ENCODE data around the gene SLC12A3. TPM values are rescaled to one million over a fixed set of nuclear protein-coding genes. Genes with fewer than 3 reads are reported as not detected.

Gene SLC12A3
- total RNA-seq, 1 donor from 2014 or later, result not detected

GRCh38 chr16:56961851-56962281 lies 96.9 kb downstream of the SLC12A3 start, which contains the start of gene CETP:
Gene CETP (plus strand): TSS chr16:56961950. CDS start chr16:56961980, 30 bp downstream.
- intact Hi-C loops (cut with micrococcal nuclease), result no loop called here

GRCh38 chr16:56964243-56965148 lies 99.5 kb downstream of the SLC12A3 start:
- intact Hi-C loops (cut with micrococcal nuclease), result loop anchor here (1.0 kb wide), 4 partner anchors 26 to 204 kb away; no protein-coding TSS in a partner anchor

Other genes with a start within 250 kb of the SLC12A3 start
- 169 and 187 TPM in 2 replicates for gene MT1E, start 239.4 kb upstream of the SLC12A3 start, total RNA-seq
- 0.45 TPM in 1 of 2 replicates, not detected in the other for gene MT1M, start 232.5 kb upstream of the SLC12A3 start, total RNA-seq
- 0.57 and 0.82 TPM in 2 replicates for gene MT1A, start 226.5 kb upstream of the SLC12A3 start, total RNA-seq
- not detected in 2 replicates for gene MT1B, start 213.3 kb upstream of the SLC12A3 start, total RNA-seq
- gene MT1F, start 207.2 kb upstream of the SLC12A3 start, total RNA-seq, result 18.5 and 24.1 TPM in 2 replicates
- gene MT1G, start 197.1 kb upstream of the SLC12A3 start, total RNA-seq, result 27.6 and 30.1 TPM in 2 replicates
- gene MT1H, start 195.4 kb upstream of the SLC12A3 start, total RNA-seq, result 1.7 and 4.8 TPM in 2 replicates
- gene MT1X, start 182.7 kb upstream of the SLC12A3 start, total RNA-seq, result 61.4 and 64.6 TPM in 2 replicates
- gene NUP93, start 135.1 kb upstream of the SLC12A3 start, total RNA-seq, result 97.2 and 101 TPM in 2 replicates
- 148 and 155 TPM in 2 replicates for gene HERPUD1, start 66.9 kb downstream of the SLC12A3 start, total RNA-seq
- gene CETP, start 96.7 kb downstream of the SLC12A3 start, total RNA-seq, result not detected in 2 replicates
- 368 and 375 TPM in 2 replicates for gene NLRC5, start 124.3 kb downstream of the SLC12A3 start, total RNA-seq
- 3.9 and 5.8 TPM in 2 replicates for gene CPNE2, start 227.4 kb downstream of the SLC12A3 start, total RNA-seq

Measured in T-helper 2 cell treated with Interferon-gamma antibody and Interleukin-4, amounts not matched to agents 100 ng/mL and 5 ng/mL, for 36 hours (primary cell).